ENCODE measurements around the gene SPRED1.

GRCh38 chr15:38344351-38344750 lies 91.7 kb downstream of the SPRED1 start:
- TF ChIP-seq, protein P1, sequence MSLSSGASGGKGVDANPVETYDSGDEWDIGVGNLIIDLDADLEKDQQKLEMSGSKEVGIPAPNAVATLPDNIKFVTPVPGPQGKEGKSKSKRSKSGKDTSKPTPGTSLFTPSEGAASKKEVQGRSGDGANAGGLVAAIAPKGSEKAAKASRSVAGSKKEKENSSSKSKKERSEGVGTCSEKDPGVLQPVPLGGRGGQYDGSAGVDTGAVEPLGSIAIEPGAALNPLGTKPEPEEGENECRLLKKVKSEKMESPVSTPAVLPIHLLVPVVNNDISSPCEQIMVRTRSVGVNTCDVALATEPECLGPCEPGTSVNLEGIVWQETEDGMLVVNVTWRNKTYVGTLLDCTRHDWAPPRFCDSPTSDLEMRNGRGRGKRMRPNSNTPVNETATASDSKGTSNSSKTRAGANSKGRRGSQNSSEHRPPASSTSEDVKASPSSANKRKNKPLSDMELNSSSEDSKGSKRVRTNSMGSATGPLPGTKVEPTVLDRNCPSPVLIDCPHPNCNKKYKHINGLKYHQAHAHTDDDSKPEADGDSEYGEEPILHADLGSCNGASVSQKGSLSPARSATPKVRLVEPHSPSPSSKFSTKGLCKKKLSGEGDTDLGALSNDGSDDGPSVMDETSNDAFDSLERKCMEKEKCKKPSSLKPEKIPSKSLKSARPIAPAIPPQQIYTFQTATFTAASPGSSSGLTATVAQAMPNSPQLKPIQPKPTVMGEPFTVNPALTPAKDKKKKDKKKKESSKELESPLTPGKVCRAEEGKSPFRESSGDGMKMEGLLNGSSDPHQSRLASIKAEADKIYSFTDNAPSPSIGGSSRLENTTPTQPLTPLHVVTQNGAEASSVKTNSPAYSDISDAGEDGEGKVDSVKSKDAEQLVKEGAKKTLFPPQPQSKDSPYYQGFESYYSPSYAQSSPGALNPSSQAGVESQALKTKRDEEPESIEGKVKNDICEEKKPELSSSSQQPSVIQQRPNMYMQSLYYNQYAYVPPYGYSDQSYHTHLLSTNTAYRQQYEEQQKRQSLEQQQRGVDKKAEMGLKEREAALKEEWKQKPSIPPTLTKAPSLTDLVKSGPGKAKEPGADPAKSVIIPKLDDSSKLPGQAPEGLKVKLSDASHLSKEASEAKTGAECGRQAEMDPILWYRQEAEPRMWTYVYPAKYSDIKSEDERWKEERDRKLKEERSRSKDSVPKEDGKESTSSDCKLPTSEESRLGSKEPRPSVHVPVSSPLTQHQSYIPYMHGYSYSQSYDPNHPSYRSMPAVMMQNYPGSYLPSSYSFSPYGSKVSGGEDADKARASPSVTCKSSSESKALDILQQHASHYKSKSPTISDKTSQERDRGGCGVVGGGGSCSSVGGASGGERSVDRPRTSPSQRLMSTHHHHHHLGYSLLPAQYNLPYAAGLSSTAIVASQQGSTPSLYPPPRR (CRISPR knock-in tag; IDR thresholded peaks at IDR 0.05; ENCODE audit: borderline replicate concordance) = no peak
- no peak for TF ChIP-seq CENPT (CRISPR knock-in tag; IDR thresholded peaks at IDR 0.05; ENCODE audit: low read depth)
- TF ChIP-seq, protein P2, sequence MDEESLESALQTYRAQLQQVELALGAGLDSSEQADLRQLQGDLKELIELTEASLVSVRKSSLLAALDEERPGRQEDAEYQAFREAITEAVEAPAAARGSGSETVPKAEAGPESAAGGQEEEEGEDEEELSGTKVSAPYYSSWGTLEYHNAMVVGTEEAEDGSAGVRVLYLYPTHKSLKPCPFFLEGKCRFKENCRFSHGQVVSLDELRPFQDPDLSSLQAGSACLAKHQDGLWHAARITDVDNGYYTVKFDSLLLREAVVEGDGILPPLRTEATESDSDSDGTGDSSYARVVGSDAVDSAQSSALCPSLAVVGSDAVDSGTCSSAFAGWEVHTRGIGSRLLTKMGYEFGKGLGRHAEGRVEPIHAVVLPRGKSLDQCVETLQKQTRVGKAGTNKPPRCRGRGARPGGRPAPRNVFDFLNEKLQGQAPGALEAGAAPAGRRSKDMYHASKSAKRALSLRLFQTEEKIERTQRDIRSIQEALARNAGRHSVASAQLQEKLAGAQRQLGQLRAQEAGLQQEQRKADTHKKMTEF (CRISPR knock-in tag; IDR thresholded peaks at IDR 0.05) = no peak
- TF ChIP-seq ZNF34 (CRISPR knock-in tag; IDR thresholded peaks at IDR 0.05; ENCODE audit: borderline replicate concordance) = no peak
- no peak for TF ChIP-seq ZNF335 (CRISPR knock-in tag; IDR thresholded peaks at IDR 0.05)
- no peak for TF ChIP-seq SMYD3 (CRISPR knock-in tag; IDR thresholded peaks at IDR 0.05)
- no peak for TF ChIP-seq CHD2 (IDR thresholded peaks at IDR 0.05; ENCODE audit: low read depth, low read length)
- no peak for TF ChIP-seq KLF11 (CRISPR knock-in tag; IDR thresholded peaks at IDR 0.05)
- no peak for TF ChIP-seq CTCF (CRISPR knock-in tag; IDR thresholded peaks at IDR 0.05)
- TF ChIP-seq, protein P3, sequence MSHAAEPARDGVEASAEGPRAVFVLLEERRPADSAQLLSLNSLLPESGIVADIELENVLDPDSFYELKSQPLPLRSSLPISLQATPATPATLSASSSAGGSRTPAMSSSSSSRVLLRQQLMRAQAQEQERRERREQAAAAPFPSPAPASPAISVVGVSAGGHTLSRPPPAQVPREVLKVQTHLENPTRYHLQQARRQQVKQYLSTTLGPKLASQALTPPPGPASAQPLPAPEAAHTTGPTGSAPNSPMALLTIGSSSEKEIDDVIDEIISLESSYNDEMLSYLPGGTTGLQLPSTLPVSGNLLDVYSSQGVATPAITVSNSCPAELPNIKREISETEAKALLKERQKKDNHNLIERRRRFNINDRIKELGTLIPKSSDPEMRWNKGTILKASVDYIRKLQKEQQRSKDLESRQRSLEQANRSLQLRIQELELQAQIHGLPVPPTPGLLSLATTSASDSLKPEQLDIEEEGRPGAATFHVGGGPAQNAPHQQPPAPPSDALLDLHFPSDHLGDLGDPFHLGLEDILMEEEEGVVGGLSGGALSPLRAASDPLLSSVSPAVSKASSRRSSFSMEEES (CRISPR knock-in tag; IDR thresholded peaks at IDR 0.05) = no peak
- TF ChIP-seq, protein P4, sequence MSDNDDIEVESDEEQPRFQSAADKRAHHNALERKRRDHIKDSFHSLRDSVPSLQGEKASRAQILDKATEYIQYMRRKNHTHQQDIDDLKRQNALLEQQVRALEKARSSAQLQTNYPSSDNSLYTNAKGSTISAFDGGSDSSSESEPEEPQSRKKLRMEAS (IDR thresholded peaks at IDR 0.05) = no peak
- TF ChIP-seq NR1H2 (CRISPR knock-in tag; IDR thresholded peaks at IDR 0.05; ENCODE audit: borderline replicate concordance, low read depth) = no peak
- TF ChIP-seq REL (CRISPR knock-in tag; conservative IDR thresholded peaks at IDR 0.05) = no peak

Measured in HepG2 (cell line).